HepG2 (cell line): Measurements from ENCODE around the gene POLR1C. TPM values are rescaled to one million over a fixed set of nuclear protein-coding genes. Genes with fewer than 3 reads are reported as not detected.

Experiments
- ATAC-seq: fragments of 200-7000 bp; cut with Tn5 transposase; 3 replicates; pipeline ENCODE4 v1.9.1; 2020; ENCODE audit warnings: mild to moderate bottlenecking, moderate library complexity
- BruUV-seq: library from RNA; stranded (reverse); fragments of 400-500 nt; replicated peaks from 2 replicates; lab custom pipeline; 2021; lab: Mats Ljungman, UMichigan
- CTCF ChIA-PET: fragments of 300-600 bp; formaldehyde crosslinking; extraction: SDS; loops from one replicate; lab custom pipeline; 2021; ENCODE audit warnings: low total read pairs, inconsistent platforms, low intra/inter-chr PET ratio; lab: Yijun Ruan, JAX
- POLR2A ChIA-PET: fragments of 350-600 bp; sonication (Branson Sonifier 250); formaldehyde crosslinking; loops from one replicate; lab custom pipeline; 2020; ENCODE audit warnings: antibody characterized with exemption, inconsistent platforms; lab: Yijun Ruan, JAX
- DNase-seq: peaks from one replicate; pipeline ENCODE4 v3.0.0-alpha.2; 2015; ENCODE audit warnings: low spot score
- FAIRE-seq: peaks from 3 replicates; lab custom pipeline; 2011; peaks lifted over from hg19 to GRCh38; lab: Jason Lieb, UNC
- H2AFZ ChIP-seq: one replicate; pipeline ENCODE4 v1.6.1; 2011; ENCODE audit warnings: low read length, inconsistent platforms
- H3K27ac ChIP-seq: fragments of 300-600 bp; 3 replicates; pipeline ENCODE4 v1.8.0; 2011; ENCODE audit warnings: mixed run types, mild to moderate bottlenecking, mixed read lengths, low read length, inconsistent platforms; ENCODE audit not compliant: insufficient read depth; ENCODE audit errors: extremely low read length
- H3K27me3 ChIP-seq, 2 experiments: fragments of 200-600 bp in 1 of 2; 2 replicates in 1 of 2; 3 replicates in 1 of 2; pipeline versions ENCODE4 v1.6.0 to v1.8.0; 2011; ENCODE audit warnings: low read length in 2 of 2, mild to moderate bottlenecking in 2 of 2, moderate library complexity in 2 of 2, inconsistent platforms in 1 of 2; ENCODE audit not compliant: insufficient read depth in 2 of 2, control insufficient read depth in 1 of 2
- H3K36me3 ChIP-seq, 2 experiments: fragments of 200-600 bp in 1 of 2; replicated peaks in 1 of 2; 2 replicates in 1 of 2; 3 replicates in 1 of 2; pipeline versions ENCODE4 v1.5.1 to v1.8.0; 2011; ENCODE audit warnings: low read length in 2 of 2, inconsistent platforms in 1 of 2; ENCODE audit not compliant: insufficient read depth in 2 of 2, control insufficient read depth in 1 of 2
- H3K4me1 ChIP-seq: 2 replicates; pipeline ENCODE4 v1.5.1; 2012; ENCODE audit warnings: low read length, inconsistent platforms; ENCODE audit not compliant: insufficient read depth
- H3K4me2 ChIP-seq: 2 replicates; pipeline ENCODE4 v1.6.0; 2011; ENCODE audit warnings: low read depth, low read length, inconsistent platforms
- H3K4me3 ChIP-seq, 3 experiments: fragments of 200-600 bp in 1 of 3; sonication (generic), shearing (Covaris generic) in 1 of 3; replicated peaks in 1 of 3; 2 replicates each; pipeline ENCODE4 v1.5.1; 2011 to 2016; ENCODE audit warnings: low read length in 3 of 3, inconsistent platforms in 2 of 3, low read depth in 2 of 3, mild to moderate bottlenecking in 2 of 3, control low read depth in 1 of 3, mixed read lengths in 1 of 3; ENCODE audit not compliant: insufficient read depth in 1 of 3
- H3K79me2 ChIP-seq: one replicate; pipeline ENCODE4 v1.6.1; 2011; ENCODE audit warnings: low read length, inconsistent platforms; ENCODE audit not compliant: insufficient read depth
- H3K9ac ChIP-seq: 2 replicates; pipeline ENCODE4 v1.6.0; 2011; ENCODE audit warnings: mild to moderate bottlenecking, low read depth, low read length, inconsistent platforms; ENCODE audit not compliant: insufficient read depth
- H3K9me3 ChIP-seq: 2 replicates; pipeline ENCODE4 v1.5.1; 2012; ENCODE audit warnings: mild to moderate bottlenecking, low read length
- H4K20me1 ChIP-seq: 2 replicates; pipeline ENCODE4 v1.6.0; 2011; ENCODE audit warnings: inconsistent platforms, mild to moderate bottlenecking, low read length, moderate library complexity; ENCODE audit not compliant: insufficient read depth
- AHR ChIP-seq: IDR thresholded peaks from 2 replicates; pipeline ENCODE4 v1.6.1; 2018; ENCODE audit warnings: missing genetic modification reagents, missing compliant biosample characterization
- NR2C2 ChIP-seq: sonication (generic); formaldehyde crosslinking; IDR thresholded peaks from 2 replicates; pipeline ENCODE4 v1.4.0; 2020; ENCODE audit warnings: missing genetic modification reagents, mild to moderate bottlenecking, moderate library complexity, borderline replicate concordance
- PAF1 ChIP-seq: IDR thresholded peaks from 2 replicates; pipeline ENCODE4 v1.6.1; 2016; ENCODE audit warnings: missing genetic modification reagents, missing compliant biosample characterization
- YEATS2 ChIP-seq: sonication (generic); formaldehyde crosslinking; IDR thresholded peaks from 2 replicates; pipeline ENCODE4 v1.4.0; 2020; ENCODE audit warnings: missing genetic modification reagents, borderline replicate concordance
- ZBTB2 ChIP-seq: sonication (generic); formaldehyde crosslinking; IDR thresholded peaks from 2 replicates; pipeline ENCODE4 v1.8.0; 2022; ENCODE audit warnings: low read depth, missing genetic modification reagents
- ZNF160 ChIP-seq: sonication (generic); formaldehyde crosslinking; IDR thresholded peaks from 2 replicates; pipeline ENCODE4 v1.8.0; 2022; ENCODE audit warnings: mild to moderate bottlenecking, inconsistent platforms, missing genetic modification reagents
- ZNF496 ChIP-seq: sonication (generic); formaldehyde crosslinking; IDR thresholded peaks from 2 replicates; pipeline ENCODE4 v1.8.1; 2023; ENCODE audit warnings: mild to moderate bottlenecking, moderate library complexity, missing genetic modification reagents; ENCODE audit not compliant: insufficient replicate concordance
- ZNF768 ChIP-seq: sonication (generic); formaldehyde crosslinking; IDR thresholded peaks from 2 replicates; pipeline ENCODE4 v1.4.0; 2020; ENCODE audit warnings: missing genetic modification reagents
- WGBS: methylation state at CpG from one replicate; pipeline ENCODE4 v1.1.6; 2017; ENCODE audit warnings: low lambda C conversion rate; 5-methylcytosine and 5-hydroxymethylcytosine counted together
- in situ Hi-C: cut with HindIII; loops from 2 replicates; pipeline ENCODE4 v1.10.0; 2017; ENCODE audit warnings: low pct_unique_long_range_greater_than_20kb; ENCODE audit not compliant: extremely low pct_ligation_motif_present
- intact Hi-C: fragments of 100-400 bp; cut with micrococcal nuclease; formaldehyde crosslinking; loops from one replicate; pipeline ENCODE4 v1.10.0; 2022; ENCODE audit not compliant: unreplicated experiment
- polyA plus RNA-seq, 8 experiments: library from polyadenylated mRNA; depleted of rRNA in 3 of 8; stranded (reverse) in 7 of 8; unstranded in 1 of 8; fragments of >200 nt; fragmentation: Illumina TruSeq in 4 of 8; extraction: Trizol in 4 of 8; gene quantifications; 2 replicates each; pipeline versions ENCODE4 v1.2.1 to v1.2.3, GENCODE V29; 2011 to 2016; ENCODE audit warnings: low read depth in 4 of 8, missing spikeins in 1 of 8, mixed read lengths in 1 of 8; ENCODE audit not compliant: insufficient read depth in 1 of 8
- total RNA-seq, 5 experiments: library from RNA; depleted of rRNA; stranded (reverse); fragments of >200 nt; fragmentation: Illumina TruSeq; extraction: Trizol; gene quantifications; 2 replicates each; pipeline ENCODE4 v1.2.3, GENCODE V29; 2016; ENCODE audit warnings: low read depth in 1 of 5
- TF ChIP-seq, protein P1 (sequence below): sonication (generic); formaldehyde crosslinking; IDR thresholded peaks from 2 replicates; pipeline ENCODE4 v1.4.0; 2020; ENCODE audit warnings: missing genetic modification reagents

POLR1C gene
- total and polyA plus RNA-seq, 2 of the 13 experiments (the other 11 are each of a cell fraction or from before 2014, with no cell fraction given) = 62.6 to 72.2 TPM

DNA sequence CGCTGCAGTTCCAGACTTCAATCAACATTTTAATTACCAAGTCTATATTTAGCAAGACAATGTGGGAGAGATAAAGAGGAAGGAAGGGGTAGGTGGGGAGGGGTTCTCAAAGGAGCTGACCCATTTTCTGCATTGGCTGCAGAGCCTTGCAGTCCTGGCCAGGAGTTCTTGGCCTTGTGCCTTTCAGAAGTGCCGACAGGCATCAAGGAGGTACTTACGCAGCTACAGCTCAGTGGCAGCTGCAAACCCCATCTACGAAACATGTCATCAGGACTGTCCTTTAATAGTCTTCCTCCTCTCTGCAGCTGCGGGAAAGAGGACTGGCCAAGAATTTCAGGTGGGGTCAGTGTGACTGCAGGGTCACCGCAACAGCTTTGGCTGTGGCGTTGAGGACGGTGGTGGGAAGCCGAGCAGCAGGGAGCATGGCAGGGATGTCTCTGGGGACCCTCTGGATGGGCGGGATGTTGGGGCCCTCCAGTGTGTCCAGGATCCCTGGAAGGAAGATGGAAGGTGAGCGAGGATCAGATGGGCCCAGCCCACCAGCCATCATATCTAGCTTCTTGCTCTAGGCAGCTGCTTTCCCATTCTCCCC is 5.0 kb upstream of the POLR1C start:
- CTCF ChIA-PET = no interaction called here
- ATAC-seq = no peak
- POLR2A ChIA-PET = no interaction called here
- Histone ChIP-seq H2AFZ (no peak overlapping the region), H3K4me3 (no peak overlapping the region), H4K20me1 (no peaks in the 10 kb centered on the region; the same call in 1 of the 2 replicates), H3K9me3 (no peaks in the 10 kb centered on the region)
- in situ Hi-C loops = no loop called here
- no peak for TF ChIP-seq AHR (CRISPR knock-in tag)
- no peak for TF ChIP-seq YEATS2 (CRISPR knock-in tag)
- TF ChIP-seq ZBTB2 (CRISPR knock-in tag) = no peak
- TF ChIP-seq NR2C2 = no peak
- no peak for TF ChIP-seq ZNF160 (CRISPR knock-in tag)
- no peak for TF ChIP-seq ZNF768
- no peak for TF ChIP-seq PAF1
- no peak for TF ChIP-seq ZNF496 (CRISPR knock-in tag)
- TF ChIP-seq, protein P1, sequence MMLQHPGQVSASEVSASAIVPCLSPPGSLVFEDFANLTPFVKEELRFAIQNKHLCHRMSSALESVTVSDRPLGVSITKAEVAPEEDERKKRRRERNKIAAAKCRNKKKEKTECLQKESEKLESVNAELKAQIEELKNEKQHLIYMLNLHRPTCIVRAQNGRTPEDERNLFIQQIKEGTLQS = no peak
- TF ChIP-seq, all 625 proteins: peak for 0
- H3K4me2 ChIP-seq = no peak overlapping the region
- H3K36me3 ChIP-seq = peaks cover 15 to 39% of the 10 kb centered on the region in 2 experiments
- intact Hi-C loops = no loop called here
- peaks cover 53% of the 10 kb centered on the region for H3K4me1 ChIP-seq
- WGBS = 97% methylated on average over 11 of the region's 11 CpGs
- no peak overlapping the region for H3K9ac ChIP-seq
- no TSS peak for BruUV-seq
- peaks cover 25% of the 10 kb centered on the region for H3K79me2 ChIP-seq
- no peak overlapping the region for H3K27ac ChIP-seq
- peaks cover 3 to 7% of the 10 kb centered on the region in 2 experiments; a peak in 4 of 5 replicates for H3K27me3 ChIP-seq
- FAIRE-seq (no peak), DNase-seq (no peak)
